ENCODE data around the gene TUBGCP6.

GRCh38 chr22:50197856-50198623 is 46.8 kb downstream of the TUBGCP6 start:
- no peak for TF ChIP-seq CTCF (IDR thresholded peaks at IDR 0.05)
- TF ChIP-seq EZH2 (IDR thresholded peaks at IDR 0.05): no peak
- no peak for TF ChIP-seq EZH2phosphoT487 (IDR thresholded peaks at IDR 0.05)

Measured in neural progenitor cell (in vitro differentiated cells).